ENCODE results near the gene PTGR1.
A peak's percentile ranks its signal among the peaks of the same experiment; 100 is the strongest.
"Not testable (repeated sequence)": the region's sequence is repeated elsewhere in the genome, so short reads cannot be mapped to it uniquely, and the experiment has no call there.

The PTGR1 gene

GRCh38 chr9:111613436-111614040 is 14.1 kb upstream of the PTGR1 start:
- DNase-seq (ENCODE audit: low read depth): no peak

DNA sequence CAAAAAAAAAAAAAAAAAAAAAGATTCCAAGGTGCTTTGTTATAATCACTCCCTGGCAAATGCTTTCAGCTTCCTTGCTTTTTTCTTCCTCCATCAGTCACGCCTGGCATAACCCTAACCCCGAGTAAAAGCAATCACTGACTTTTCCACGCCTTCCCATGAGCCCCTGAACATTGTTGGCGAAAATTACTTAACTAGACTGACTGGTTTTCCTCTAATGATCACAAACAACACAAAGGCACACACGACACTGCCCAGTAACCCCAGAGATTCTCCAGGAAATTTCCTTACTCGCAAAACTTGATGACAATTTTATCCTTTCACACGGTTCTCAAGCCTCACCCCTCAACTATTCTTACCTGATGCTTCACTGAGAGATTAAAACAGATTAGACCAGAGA is 11.4 kb upstream of the PTGR1 start:
- DNase-seq (ENCODE audit: low read depth): no peak

DNA sequence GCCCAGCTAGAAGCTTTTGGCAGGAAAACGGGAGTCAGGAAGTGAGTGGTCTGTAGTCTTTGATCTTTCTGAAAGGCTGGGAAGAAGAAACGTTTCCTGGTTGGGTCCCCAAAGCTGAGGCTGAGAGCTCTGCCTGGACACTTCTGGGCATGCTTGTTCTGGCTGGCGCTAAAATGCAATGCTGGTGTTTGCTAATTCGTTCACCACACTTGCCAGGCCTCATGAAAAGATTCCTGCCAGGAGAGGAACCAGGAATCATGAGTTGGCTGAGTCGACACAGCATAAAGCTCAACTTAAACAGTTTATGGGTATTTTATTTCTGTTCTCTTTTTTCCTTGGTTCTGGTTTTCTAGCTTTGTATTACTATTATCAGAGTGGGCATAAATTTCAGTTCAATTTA is 10.7 kb upstream of the PTGR1 start:
- no peak for DNase-seq (ENCODE audit: low read depth)

- DNase-seq (ENCODE audit: low read depth): no peak
Observed at GRCh38 chr9:111605041-111605559, 5.7 kb upstream of the PTGR1 start.

- no peak for DNase-seq (ENCODE audit: low read depth)
Observed at GRCh38 chr9:111604054-111604615, 4.7 kb upstream of the PTGR1 start.

- DNase-seq (ENCODE audit: low read depth): no peak
Observed at GRCh38 chr9:111603041-111603440, 3.6 kb upstream of the PTGR1 start.

DNA sequence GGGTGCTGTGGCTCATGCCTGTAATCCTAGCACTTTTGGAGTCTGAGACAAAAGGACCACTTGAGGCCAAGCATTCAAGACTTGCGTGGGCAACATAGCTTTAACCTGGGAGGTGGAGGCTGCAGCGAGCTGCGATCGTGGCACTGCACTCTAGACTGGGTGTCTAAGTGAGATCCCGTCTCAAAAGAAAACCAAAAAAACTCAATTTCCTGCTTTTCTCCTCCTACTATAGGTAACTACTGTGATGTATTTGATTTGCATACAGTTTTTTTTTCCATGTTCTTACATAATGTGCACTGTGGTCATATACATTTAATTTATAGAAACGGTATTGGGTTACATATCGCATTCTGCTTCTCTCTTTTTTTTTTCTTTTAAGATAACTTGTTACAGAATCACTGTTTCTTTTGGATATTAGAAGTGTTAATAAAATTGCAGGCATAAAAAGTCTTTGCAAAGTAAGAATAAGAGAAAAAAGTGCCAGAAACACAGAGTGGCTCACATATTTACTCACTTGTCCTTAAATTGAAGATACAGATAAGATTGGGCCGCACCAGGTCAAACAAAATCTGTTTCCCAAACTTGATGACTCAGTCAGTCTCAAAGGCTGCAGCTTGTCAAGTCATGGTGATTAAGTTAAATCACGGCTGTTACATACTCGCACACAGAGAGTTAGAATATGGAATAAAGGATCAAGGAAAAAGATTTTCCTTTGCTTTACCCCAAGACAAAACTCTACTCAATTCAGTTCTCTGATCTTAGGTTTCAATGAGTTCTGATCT is 2.0 kb upstream of the PTGR1 start:
- DNase-seq (ENCODE audit: low read depth): no peak

GRCh38 chr9:111599955-111600343 is 502 bp upstream of the PTGR1 start:
- no peak for DNase-seq (ENCODE audit: low read depth)

- DNase-seq (ENCODE audit: low read depth): no peak
Observed at GRCh38 chr9:111598733-111599091, 735 bp downstream of the PTGR1 start.

DNA sequence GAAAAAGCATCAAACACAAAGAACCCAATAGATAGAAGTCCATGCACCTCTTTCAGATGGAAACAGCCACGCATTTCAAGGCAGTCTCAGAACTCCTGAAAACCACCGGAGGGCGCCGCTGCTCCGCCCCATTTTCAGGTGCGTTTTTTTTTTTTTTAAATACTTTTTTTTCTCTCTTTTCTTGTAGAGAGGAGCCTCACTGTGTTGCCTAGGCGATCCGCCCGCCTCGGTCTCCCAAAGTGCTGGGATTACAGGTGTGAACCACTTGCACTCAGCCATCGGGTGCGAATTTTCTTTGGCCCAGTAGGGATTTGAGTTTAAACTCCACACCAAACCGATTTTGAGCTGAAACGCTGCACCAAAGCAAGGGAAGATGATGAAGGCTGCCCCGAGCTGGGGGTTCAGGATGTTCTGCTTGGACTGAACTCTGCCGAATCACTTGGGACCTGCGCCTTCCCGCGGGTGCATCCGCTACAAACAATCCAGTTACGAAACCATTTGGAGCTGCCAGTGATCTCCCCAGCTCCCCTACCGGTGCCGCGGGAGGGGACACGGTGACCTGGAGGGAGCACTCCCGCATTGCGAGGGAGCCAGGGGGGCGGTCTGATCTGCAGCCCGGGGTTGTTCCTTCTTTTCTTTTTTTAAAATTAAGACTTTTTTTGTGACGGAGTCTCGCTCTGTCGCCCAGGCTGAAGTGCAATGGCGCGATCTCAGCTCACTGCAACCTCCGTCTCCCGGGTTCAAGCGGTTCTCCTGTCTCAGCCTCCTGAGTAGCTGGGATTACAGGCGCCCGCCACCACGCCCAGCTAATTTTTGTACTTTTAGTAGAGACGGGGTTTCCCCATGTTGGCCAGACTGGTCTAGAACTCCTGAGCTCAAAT is 1.4 kb downstream of the PTGR1 start:
- DNase-seq (ENCODE audit: low read depth): peak; percentile 25

DNA sequence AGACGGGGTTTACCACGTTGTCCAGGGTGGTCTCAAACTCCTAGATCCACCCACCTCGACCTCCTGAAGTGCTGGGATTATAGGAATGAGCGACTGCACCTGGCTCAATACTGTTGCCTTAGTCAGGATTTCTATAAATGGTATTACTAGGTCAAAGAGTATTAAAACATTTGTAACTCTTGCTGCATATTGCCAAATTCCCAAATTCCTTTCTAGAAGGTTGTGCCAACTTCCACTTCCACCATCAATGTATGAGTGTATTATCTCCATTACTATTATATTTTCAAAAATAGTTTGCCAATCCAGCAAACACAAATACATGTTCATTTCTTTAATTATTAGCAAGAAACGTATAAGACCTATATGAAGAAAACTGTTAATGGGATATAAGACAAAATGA is 10.6 kb downstream of the PTGR1 start:
- no peak for DNase-seq (ENCODE audit: low read depth)

DNA sequence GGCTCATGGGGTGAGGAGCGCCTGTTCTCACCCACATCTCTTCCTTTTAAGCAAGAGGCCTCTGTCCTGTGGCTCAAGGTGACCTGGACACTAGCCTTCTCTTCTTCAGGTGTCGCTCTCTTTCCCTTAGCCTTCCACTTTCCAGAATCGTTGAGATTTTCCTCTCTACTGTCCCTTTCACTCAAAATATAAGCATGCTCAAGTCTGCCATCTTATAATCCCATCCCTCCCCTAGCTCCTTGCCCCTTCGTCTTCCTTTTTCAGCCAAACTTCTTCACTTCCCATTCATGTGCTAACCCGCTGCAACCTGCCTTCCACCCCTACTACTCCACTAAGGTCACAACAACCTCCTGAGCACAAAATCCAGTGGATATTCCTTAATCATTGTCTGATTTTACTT is 13.1 kb downstream of the PTGR1 start:
- DNase-seq (ENCODE audit: low read depth): no peak

DNA sequence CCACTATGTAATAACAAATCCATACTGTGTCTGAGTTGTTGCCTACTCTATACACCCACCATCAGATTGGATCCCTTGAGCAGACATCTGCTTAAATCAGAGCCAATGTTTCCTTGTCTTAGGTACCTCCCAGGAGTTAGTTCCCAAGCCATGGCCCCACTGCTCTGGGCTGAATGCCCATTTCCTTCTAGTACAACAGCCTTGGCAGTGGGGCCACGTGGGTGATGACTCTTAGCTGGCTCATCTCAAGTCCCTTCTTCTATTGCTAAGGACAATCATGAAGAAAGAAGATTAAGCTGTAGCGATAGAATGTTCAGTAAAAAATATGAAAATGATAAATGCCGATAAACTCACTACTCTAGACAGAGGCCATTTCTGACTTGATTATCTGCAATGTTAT is 16.6 kb downstream of the PTGR1 start:
- DNase-seq (ENCODE audit: low read depth): no peak

DNA sequence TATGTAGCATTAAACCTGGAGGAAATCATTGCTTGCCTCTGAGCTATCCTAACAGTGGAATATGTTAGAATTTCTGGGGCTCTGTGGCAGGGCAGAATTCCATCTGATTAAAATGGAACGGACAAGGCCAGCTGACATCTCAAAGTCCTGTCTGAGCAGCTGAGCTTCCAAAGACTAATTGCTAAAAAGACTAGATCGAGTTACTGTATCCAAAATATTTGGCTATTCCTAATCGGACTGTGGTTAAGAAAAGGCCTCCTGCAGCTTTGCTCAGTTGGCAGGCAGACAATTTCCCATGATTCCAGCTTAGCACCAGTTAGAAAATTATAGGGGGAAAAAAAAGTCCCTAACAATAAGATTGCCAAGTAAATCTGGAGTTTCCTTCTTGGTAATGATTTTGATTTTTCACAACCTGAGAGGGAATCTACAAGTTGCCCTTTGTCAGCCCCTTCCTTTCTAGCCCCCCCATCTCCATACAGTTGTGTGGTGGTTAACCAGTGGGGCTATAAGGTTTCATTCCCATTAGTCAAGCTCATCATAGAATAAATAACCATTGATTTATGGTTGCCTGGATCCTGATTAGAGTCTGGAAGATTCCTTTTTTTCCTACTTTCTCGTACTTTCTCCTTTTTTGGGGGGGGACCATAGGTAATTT is 26.4 kb downstream of the PTGR1 start:
- no peak for DNase-seq (ENCODE audit: low read depth)

DNA sequence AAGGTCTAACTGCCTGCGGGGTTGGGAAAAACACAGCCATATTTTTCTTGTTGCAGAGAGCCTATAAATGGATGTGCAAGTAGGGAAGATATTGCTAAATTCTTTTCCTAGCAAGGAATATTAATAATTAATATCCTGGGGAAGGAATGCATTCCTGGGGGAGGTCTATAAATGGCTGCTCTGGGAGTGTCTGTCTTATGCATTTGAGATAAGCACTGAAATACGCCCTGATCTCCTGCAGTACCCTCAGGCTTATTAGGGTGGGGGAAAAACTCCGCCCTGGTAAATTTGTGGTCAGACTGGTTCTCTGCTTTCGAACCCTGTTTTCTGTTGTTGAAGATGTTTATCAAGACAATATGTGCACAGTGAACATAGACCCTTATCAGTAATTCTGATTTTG is 31.3 kb downstream of the PTGR1 start:
- DNase-seq (ENCODE audit: low read depth): not testable (repeated sequence)

GRCh38 chr9:111566234-111566633 is 33.2 kb downstream of the PTGR1 start:
- no peak for DNase-seq (ENCODE audit: low read depth)

GRCh38 chr9:111561165-111561719 is 38.2 kb downstream of the PTGR1 start:
- no peak for DNase-seq (ENCODE audit: low read depth)

DNA sequence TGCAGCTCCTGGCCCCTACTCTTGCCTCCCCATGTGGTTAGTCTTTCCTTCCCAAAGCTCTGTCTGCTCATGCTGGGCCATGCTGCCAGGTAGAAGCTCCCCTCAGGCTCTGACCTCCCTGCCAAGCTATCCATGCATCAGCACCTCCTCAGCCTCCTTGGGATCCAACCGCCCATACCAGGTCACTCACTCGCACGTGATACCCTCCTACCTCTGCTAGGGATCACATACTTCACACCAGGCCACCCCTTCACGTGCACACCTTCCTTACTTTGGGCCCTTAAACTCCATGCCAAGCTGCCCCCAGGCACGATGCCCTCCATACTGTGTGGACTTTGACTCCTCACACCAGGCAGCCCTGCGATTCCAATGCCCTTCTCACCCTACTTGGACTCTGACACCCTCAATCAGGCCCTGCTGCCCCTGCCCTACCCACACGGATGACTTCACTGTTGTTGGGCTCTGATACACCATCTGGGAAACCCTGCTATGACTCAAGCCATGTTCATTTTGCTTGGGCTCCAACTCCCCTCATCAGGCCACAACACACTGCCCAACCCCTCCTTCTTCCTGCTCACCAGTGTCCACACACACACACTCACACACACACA is 40.3 kb downstream of the PTGR1 start:
- DNase-seq (ENCODE audit: low read depth): no peak

- DNase-seq (ENCODE audit: low read depth): not testable (repeated sequence)
Observed at GRCh38 chr9:111555425-111555824, 44.0 kb downstream of the PTGR1 start.

GRCh38 chr9:111548623-111549022 is 50.8 kb downstream of the PTGR1 start:
- no peak for DNase-seq (ENCODE audit: low read depth)
